Lung (tissue), 12 donors: Measurements from ENCODE around the gene SYMPK. TPM values are rescaled to one million over a fixed set of nuclear protein-coding genes. Genes with fewer than 3 reads are reported as not detected.

Source experiments
- ATAC-seq: fragments of 200-7000 bp; cut with Tn5 transposase; one replicate; pipeline ENCODE4 v1.9.1; 2020; ENCODE audit warnings: moderate number of reproducible peaks; ENCODE audit not compliant: insufficient read depth, low FRiP score
- DNase-seq, 3 donors: peaks; one replicate each; pipeline ENCODE4 v3.0.0-alpha.2; 2013 to 2017
- H3K27ac ChIP-seq, 2 donors: one replicate each; pipeline ENCODE4 v1.5.1; 2013; ENCODE audit warnings: mild to moderate bottlenecking in 2 of 2, moderate library complexity in 2 of 2, control low read depth in 1 of 2, inconsistent platforms in 1 of 2, low read depth in 1 of 2, low read length in 1 of 2
- H3K27me3 ChIP-seq, 3 donors: one replicate each; pipeline ENCODE4 v1.5.1; 2013; ENCODE audit warnings: low read length in 2 of 3; ENCODE audit not compliant: control insufficient read depth in 3 of 3, insufficient read depth in 3 of 3
- H3K36me3 ChIP-seq, 4 donors: one replicate each; pipeline ENCODE4 v1.5.1; 2013; ENCODE audit warnings: low read length in 4 of 4, mild to moderate bottlenecking in 1 of 4, moderate library complexity in 1 of 4; ENCODE audit not compliant: control insufficient read depth in 4 of 4, insufficient read depth in 4 of 4
- H3K4me1 ChIP-seq, 5 donors: one replicate each; pipeline ENCODE4 v1.5.1; 2013; ENCODE audit warnings: low read length in 5 of 5, mild to moderate bottlenecking in 2 of 5, moderate library complexity in 1 of 5; ENCODE audit not compliant: control insufficient read depth in 5 of 5, insufficient read depth in 5 of 5
- H3K4me3 ChIP-seq: one replicate; pipeline ENCODE4 v1.5.1; 2013; ENCODE audit warnings: mild to moderate bottlenecking, control low read depth, moderate library complexity
- H3K9ac ChIP-seq, 2 donors: one replicate each; pipeline ENCODE4 v1.5.1; 2013; ENCODE audit warnings: low read length in 2 of 2, control low read depth in 1 of 2; ENCODE audit not compliant: insufficient read depth in 1 of 2
- H3K9me3 ChIP-seq, 4 donors: one replicate each; pipeline ENCODE4 v1.5.1; 2013; ENCODE audit warnings: low read length in 3 of 4, mild to moderate bottlenecking in 1 of 4, moderate library complexity in 1 of 4; ENCODE audit not compliant: control insufficient read depth in 4 of 4, insufficient read depth in 3 of 4
- whole genome bisulfite sequencing, 2 donors: extraction: QIAGEN DNeasy Blood & Tissue Kit; methylation state at CpG; one replicate each; pipeline ENCODE4 v1.1.7; 2013; 5-methylcytosine and 5-hydroxymethylcytosine counted together
- polyA plus RNA-seq, 2 donors: library from polyadenylated mRNA; stranded (reverse); fragments of 200-250 nt; gene quantifications; one replicate each; pipeline ENCODE4 v1.2.1, GENCODE V29; 2013
- total RNA-seq, 2 donors: library from RNA; depleted of rRNA in 1 of 2; stranded (reverse); fragments of >200 nt in 1 of 2; gene quantifications; one replicate each; pipeline ENCODE4 v1.2.1, GENCODE V29; 2014 to 2021
- TF ChIP-seq, protein P1 (sequence below): IDR thresholded peaks from 2 replicates; pipeline ENCODE4 v1.5.1; 2012; ENCODE audit warnings: mild to moderate bottlenecking; ENCODE audit errors: control extremely low read depth, extremely low read depth
- donor health status: control.
- donor health status: control.
- donor health status: Bipolar disorder and iron deficiency.
- donor health status: healthy.
- donor health status: DM: yes; HTN: yes; CAD: no.

SYMPK gene
- total and polyA plus RNA-seq, 4 donors: 40.3 to 125 (median 64.8) TPM

DNA sequence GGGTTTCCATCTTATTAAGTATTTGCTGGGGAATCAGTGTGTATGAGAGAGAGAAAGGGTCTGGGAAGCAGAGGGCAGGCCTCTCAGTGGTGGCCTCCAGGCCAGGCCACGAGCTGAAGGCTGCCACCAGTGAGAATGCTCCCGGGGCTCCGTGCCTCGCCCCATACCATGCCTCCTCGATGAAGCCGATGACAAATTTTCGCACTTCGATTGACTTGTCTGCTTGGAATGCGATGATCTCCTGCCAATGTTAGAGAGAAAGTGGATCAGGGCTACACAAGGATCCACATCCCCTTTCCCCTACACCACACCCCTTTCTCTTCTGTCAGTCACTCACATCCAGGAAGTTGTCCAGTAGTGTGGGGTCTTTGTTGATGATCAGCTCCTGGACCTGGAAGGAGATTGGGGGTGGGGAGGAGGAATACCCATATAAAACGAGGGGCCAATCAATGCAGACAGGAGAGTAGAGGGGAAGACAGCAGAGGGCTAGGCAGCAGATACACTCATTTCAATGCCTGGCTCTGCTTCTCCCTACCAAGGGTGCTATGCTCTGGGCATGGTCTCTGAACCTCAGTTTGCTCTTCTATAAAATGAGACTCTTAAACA lies 10.7 kb downstream of the SYMPK start:
- Histone ChIP-seq H3K9ac (no peak overlapping the region), H3K27me3 (no peaks in the 10 kb centered on the region), H3K4me3 (no peak overlapping the region), H3K36me3 (peaks cover 23 to 50% (median 36%) of the 10 kb centered on the region in 4 donors), H3K9me3 (no peaks in the 10 kb centered on the region), H3K27ac (peak overlapping the region in 1 of 2 donors; percentile 52), H3K4me1 (no peaks in the 10 kb centered on the region)
- DNase-seq: no peak
- no peak for ATAC-seq
- WGBS, 2 donors: 78 to 95% methylated on average over 10 of the region's 10 CpGs
- TF ChIP-seq, protein P1, sequence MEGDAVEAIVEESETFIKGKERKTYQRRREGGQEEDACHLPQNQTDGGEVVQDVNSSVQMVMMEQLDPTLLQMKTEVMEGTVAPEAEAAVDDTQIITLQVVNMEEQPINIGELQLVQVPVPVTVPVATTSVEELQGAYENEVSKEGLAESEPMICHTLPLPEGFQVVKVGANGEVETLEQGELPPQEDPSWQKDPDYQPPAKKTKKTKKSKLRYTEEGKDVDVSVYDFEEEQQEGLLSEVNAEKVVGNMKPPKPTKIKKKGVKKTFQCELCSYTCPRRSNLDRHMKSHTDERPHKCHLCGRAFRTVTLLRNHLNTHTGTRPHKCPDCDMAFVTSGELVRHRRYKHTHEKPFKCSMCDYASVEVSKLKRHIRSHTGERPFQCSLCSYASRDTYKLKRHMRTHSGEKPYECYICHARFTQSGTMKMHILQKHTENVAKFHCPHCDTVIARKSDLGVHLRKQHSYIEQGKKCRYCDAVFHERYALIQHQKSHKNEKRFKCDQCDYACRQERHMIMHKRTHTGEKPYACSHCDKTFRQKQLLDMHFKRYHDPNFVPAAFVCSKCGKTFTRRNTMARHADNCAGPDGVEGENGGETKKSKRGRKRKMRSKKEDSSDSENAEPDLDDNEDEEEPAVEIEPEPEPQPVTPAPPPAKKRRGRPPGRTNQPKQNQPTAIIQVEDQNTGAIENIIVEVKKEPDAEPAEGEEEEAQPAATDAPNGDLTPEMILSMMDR: no peak

DNA sequence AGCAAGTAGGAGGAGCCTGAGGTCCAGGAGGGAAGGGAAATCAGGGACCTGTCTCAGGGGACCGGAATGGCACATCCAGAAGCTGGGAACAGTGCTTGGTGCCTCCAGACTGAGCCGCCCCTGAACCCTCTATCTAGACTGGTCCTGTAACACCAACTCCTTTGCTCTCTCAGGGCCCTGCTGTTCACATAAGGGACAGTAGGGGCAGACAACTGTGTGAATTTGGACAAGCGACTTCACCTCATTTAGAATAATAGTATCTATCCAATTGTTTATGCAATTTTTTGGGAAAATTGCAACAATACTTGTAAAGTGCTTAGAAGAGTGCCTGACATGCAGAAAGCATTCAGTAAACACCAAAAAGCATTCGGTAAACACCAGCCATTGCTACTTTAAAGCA lies 14.0 kb downstream of the SYMPK start:
- Histone ChIP-seq H3K36me3 (peaks cover 28 to 54% (median 41%) of the 10 kb centered on the region in 4 donors), H3K9me3 (no peaks in the 10 kb centered on the region), H3K27ac (no peak overlapping the region), H3K4me3 (no peak overlapping the region), H3K27me3 (no peaks in the 10 kb centered on the region), H3K9ac (no peak overlapping the region), H3K4me1 (no peaks in the 10 kb centered on the region)
- DNase-seq: no peak
- no peak for ATAC-seq
- WGBS, 2 donors: 92 to 95% methylated on average over 4 of the region's 4 CpGs
- TF ChIP-seq, protein P1: no peak

DNA sequence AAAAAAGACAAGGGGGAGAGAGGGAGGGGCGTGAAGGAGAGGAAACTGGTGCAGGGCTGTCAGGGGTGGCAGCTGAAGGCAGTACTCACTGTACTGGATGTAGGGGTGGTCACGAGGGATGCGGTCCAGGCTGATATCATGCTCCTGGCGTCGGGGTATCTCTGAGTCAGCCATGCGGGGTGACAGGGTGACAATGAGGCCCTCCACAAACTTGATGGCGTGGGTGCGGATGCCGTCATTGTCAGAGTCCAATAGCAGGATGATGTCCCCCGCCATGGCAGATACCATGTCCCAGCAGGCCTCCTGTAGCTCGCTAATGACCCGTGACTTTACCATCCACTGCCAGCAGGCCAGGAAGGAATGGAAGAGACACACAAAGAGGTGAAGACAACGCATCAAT lies 15.3 kb downstream of the SYMPK start:
- TF ChIP-seq, protein P1: no peak
- ATAC-seq (no peak), DNase-seq (no peak)
- Histone ChIP-seq H3K36me3 (peaks cover 37 to 59% (median 47%) of the 10 kb centered on the region in 4 donors), H3K9ac (no peak overlapping the region), H3K9me3 (no peaks in the 10 kb centered on the region), H3K4me1 (no peaks in the 10 kb centered on the region), H3K27me3 (no peaks in the 10 kb centered on the region), H3K4me3 (no peak overlapping the region), H3K27ac (no peak overlapping the region)
- WGBS, 2 donors: 92 to 93% methylated on average over 13 of the region's 13 CpGs

DNA sequence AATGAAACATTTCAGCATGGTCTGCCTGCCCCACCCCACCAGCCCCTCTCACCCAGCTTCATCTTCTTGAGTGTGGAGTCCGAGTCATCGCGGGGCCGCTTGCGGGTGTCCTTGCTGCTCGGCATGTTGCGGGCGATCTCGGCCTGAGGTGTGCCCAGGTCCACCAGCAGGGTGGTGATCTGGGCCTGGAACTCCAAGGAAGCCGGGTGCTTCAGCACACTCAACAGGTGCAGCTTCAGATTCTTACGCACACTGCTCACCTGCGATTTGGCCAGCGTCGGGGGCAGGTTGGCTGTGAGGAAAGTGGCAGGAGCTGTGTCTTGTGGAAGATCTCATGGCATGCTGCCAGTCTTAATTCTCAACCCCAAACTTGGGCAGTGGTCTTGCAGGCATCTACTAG lies 20.7 kb downstream of the SYMPK start:
- Histone ChIP-seq H3K9me3 (peaks cover 0 to 5% (median 0%) of the 10 kb centered on the region in 4 donors), H3K27ac (no peak overlapping the region), H3K4me1 (no peaks in the 10 kb centered on the region), H3K9ac (no peak overlapping the region), H3K27me3 (no peaks in the 10 kb centered on the region), H3K4me3 (no peak overlapping the region), H3K36me3 (peaks cover 43 to 50% (median 44%) of the 10 kb centered on the region in 4 donors)
- ATAC-seq: no peak
- no peak for DNase-seq
- WGBS, 2 donors: 94 to 97% methylated on average over 14 of the region's 14 CpGs
- TF ChIP-seq, protein P1: no peak
